K562 (cell line): Measurements from ENCODE around the gene CXCL1. TPM values are rescaled to one million over a fixed set of nuclear protein-coding genes. Genes with fewer than 3 reads are reported as not detected.

Experiments
- HBP1 ChIP-seq: fragments of 450-650 bp; formaldehyde crosslinking; IDR thresholded peaks from 2 replicates; pipeline ENCODE4 v1.4.0; 2022; ENCODE audit warnings: missing genetic modification characterization
- HLTF ChIP-seq: fragments of 450-650 bp; IDR thresholded peaks from 2 replicates; pipeline ENCODE4 v1.6.1; 2016
- HMGN3 ChIP-seq: IDR thresholded peaks from 2 replicates; pipeline ENCODE4 v1.6.1; 2011; ENCODE audit warnings: borderline replicate concordance, low read depth, mild to moderate bottlenecking, mixed read lengths, low read length; ENCODE audit not compliant: insufficient read length; ENCODE audit errors: extremely low read depth
- MAFK ChIP-seq: IDR thresholded peaks from 2 replicates; pipeline ENCODE4 v1.6.1; 2011; ENCODE audit warnings: low read length, improper control_type of control experiment
- NELFE ChIP-seq: IDR thresholded peaks from 2 replicates; pipeline ENCODE4 v1.6.1; 2011; ENCODE audit warnings: mild to moderate bottlenecking; ENCODE audit not compliant: insufficient read depth, insufficient read length
- PHF21A ChIP-seq: fragments of 450-650 bp; IDR thresholded peaks from 2 replicates; pipeline ENCODE4 v1.6.1; 2017; ENCODE audit warnings: low read depth, borderline replicate concordance
- RBFOX2 ChIP-seq: fragments of 200-400 bp; formaldehyde crosslinking; IDR thresholded peaks from 2 replicates; pipeline ENCODE4 v1.6.1; 2017; ENCODE audit warnings: low read depth, mild to moderate bottlenecking, low read length, moderate library complexity
- SMARCB1 ChIP-seq: IDR thresholded peaks from 2 replicates; pipeline ENCODE4 v1.6.1; 2011; ENCODE audit warnings: improper control_type of control experiment, low read depth; ENCODE audit not compliant: insufficient read length
- SMC3 ChIP-seq: conservative IDR thresholded peaks from 2 replicates; pipeline ENCODE4 v1.6.1; 2011; ENCODE audit warnings: low read depth, low read length, improper control_type of control experiment; ENCODE audit not compliant: insufficient read depth
- XRCC4 ChIP-seq: IDR thresholded peaks from one replicate; pipeline ENCODE4 v1.6.1; 2011; ENCODE audit not compliant: insufficient read depth, insufficient read length; ENCODE audit errors: extremely low read depth
- YBX1 ChIP-seq: fragments of 450-650 bp; IDR thresholded peaks from 2 replicates; pipeline ENCODE4 v1.7.1; 2016; ENCODE audit warnings: mild to moderate bottlenecking
- ZBTB11 ChIP-seq, 3 experiments: fragments of 200-800 bp in 1 of 3; fragments of 250-450 bp in 1 of 3; fragments of 450-650 bp in 1 of 3; sonication (Bioruptor Pico) in 1 of 3; sonication (Bioruptor generic) in 1 of 3; formaldehyde crosslinking in 1 of 3; IDR thresholded peaks; 2 replicates each; pipeline versions ENCODE4 v1.6.1 to v1.8.0; 2016 to 2022; ENCODE audit warnings: mild to moderate bottlenecking in 2 of 3, missing genetic modification characterization in 2 of 3, missing compliant biosample characterization in 1 of 3, moderate library complexity in 1 of 3
- ZBTB17 ChIP-seq: fragments of 450-650 bp; formaldehyde crosslinking; IDR thresholded peaks from 2 replicates; pipeline ENCODE4 v1.4.0; 2020; ENCODE audit warnings: mild to moderate bottlenecking
- ZNF197 ChIP-seq: fragments of 200-800 bp; sonication (Bioruptor generic); IDR thresholded peaks from 2 replicates; pipeline ENCODE4 v1.6.1; 2016; ENCODE audit warnings: low read depth, missing genetic modification characterization, missing compliant biosample characterization
- ZNF507 ChIP-seq: conservative IDR thresholded peaks from 2 replicates; pipeline ENCODE4 v1.6.1; 2017; ENCODE audit warnings: missing genetic modification characterization, missing compliant biosample characterization
- polyA plus RNA-seq, 8 experiments: library from polyadenylated mRNA; depleted of rRNA in 4 of 8; stranded (reverse) in 5 of 8; unstranded in 3 of 8; fragments of >200 nt; fragmentation: Nextera tagmentation in 2 of 8; fragmentation: Illumina TruSeq in 1 of 8; extraction: Ambion mirVana in 2 of 8; extraction: Trizol in 1 of 8; gene quantifications; 2 replicates each; pipeline versions ENCODE4 v1.2.1 to v1.2.3, GENCODE V29; 2011 to 2014; ENCODE audit warnings: inconsistent platforms in 1 of 8, missing spikeins in 1 of 8
- total RNA-seq, 7 experiments: library from RNA; depleted of rRNA in 6 of 7; stranded (reverse); fragments of >200 nt in 6 of 7; fragmentation: Illumina TruSeq in 2 of 7; extraction: Trizol in 2 of 7; gene quantifications; 2 replicates each; pipeline versions ENCODE4 v1.2.1 to v1.2.3, GENCODE V29; 2011 to 2021; ENCODE audit warnings: low replicate concordance in 1 of 7
- TF ChIP-seq, protein P1 (sequence below): fragments of 200-800 bp; sonication (Bioruptor generic); IDR thresholded peaks from 2 replicates; pipeline ENCODE4 v1.6.1; 2017; ENCODE audit warnings: missing genetic modification characterization, missing compliant biosample characterization
- TF ChIP-seq, protein P2 (sequence below): fragments of 250-450 bp; sonication (Bioruptor Pico); IDR thresholded peaks from 2 replicates; pipeline ENCODE4 v1.4.0; 2020; ENCODE audit warnings: mild to moderate bottlenecking, moderate library complexity
- TF ChIP-seq, protein P3 (sequence below), 2 experiments: IDR thresholded peaks; 2 replicates each; pipeline ENCODE4 v1.6.1; 2011; ENCODE audit warnings: borderline replicate concordance in 1 of 2, control low read depth in 1 of 2, low read depth in 1 of 2, low read length in 1 of 2, mild to moderate bottlenecking in 1 of 2, mixed read lengths in 1 of 2, moderate library complexity in 1 of 2; ENCODE audit not compliant: insufficient read depth in 1 of 2, insufficient read length in 1 of 2, poor library complexity in 1 of 2, severe bottlenecking in 1 of 2; ENCODE audit errors: extremely low read depth in 1 of 2

Gene CXCL1
- total and polyA plus RNA-seq, 9 of the 15 experiments (the other 6 are each of a cell fraction or from before 2014, with no cell fraction given), result 0.07 to 2.2 (median 0.32) TPM; not detected in 3

DNA sequence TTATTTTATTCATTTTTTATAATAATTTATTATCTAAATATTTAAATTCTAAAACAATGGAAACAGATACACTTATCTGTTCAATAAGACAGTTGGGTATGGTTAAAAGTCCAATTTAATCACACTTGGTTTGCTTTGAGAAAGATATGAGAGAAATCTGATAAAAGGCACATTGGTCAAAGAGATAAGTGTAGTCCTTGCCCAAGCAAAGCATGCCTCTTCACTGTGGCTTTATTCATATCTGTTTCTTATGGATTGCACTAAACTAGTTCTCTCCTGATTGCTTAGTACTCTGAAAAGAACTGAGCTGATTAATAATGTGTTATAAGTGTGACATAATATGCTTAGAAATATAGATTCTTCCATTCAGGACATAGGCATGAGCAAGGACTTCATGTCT lies 39.8 kb downstream of the CXCL1 start (continued):
- TF ChIP-seq XRCC4 (no peak), MAFK (no peak), SMARCB1 (no peak), ZBTB11 (CRISPR knock-in tag; IDR thresholded peaks at IDR 0.05) (no peak), PHF21A (no peak), HLTF (no peak), YBX1 (no peak), ZNF197 (CRISPR knock-in tag) (no peak), HBP1 (CRISPR knock-in tag) (no peak), NELFE (no peak), RBFOX2 (no peak), SMC3 (no peak), HMGN3 (no peak), ZNF507 (no peak), ZBTB17 (CRISPR knock-in tag) (no peak)
- TF ChIP-seq, protein P1, sequence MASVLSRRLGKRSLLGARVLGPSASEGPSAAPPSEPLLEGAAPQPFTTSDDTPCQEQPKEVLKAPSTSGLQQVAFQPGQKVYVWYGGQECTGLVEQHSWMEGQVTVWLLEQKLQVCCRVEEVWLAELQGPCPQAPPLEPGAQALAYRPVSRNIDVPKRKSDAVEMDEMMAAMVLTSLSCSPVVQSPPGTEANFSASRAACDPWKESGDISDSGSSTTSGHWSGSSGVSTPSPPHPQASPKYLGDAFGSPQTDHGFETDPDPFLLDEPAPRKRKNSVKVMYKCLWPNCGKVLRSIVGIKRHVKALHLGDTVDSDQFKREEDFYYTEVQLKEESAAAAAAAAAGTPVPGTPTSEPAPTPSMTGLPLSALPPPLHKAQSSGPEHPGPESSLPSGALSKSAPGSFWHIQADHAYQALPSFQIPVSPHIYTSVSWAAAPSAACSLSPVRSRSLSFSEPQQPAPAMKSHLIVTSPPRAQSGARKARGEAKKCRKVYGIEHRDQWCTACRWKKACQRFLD (CRISPR knock-in tag), result no peak
- TF ChIP-seq, protein P2, sequence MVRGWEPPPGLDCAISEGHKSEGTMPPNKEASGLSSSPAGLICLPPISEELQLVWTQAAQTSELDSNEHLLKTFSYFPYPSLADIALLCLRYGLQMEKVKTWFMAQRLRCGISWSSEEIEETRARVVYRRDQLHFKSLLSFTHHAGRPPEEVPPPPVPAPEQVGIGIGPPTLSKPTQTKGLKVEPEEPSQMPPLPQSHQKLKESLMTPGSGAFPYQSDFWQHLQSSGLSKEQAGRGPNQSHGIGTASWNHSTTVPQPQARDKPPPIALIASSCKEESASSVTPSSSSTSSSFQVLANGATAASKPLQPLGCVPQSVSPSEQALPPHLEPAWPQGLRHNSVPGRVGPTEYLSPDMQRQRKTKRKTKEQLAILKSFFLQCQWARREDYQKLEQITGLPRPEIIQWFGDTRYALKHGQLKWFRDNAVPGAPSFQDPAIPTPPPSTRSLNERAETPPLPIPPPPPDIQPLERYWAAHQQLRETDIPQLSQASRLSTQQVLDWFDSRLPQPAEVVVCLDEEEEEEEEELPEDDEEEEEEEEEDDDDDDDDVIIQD (CRISPR knock-in tag), result no peak
- TF ChIP-seq, protein P3, sequence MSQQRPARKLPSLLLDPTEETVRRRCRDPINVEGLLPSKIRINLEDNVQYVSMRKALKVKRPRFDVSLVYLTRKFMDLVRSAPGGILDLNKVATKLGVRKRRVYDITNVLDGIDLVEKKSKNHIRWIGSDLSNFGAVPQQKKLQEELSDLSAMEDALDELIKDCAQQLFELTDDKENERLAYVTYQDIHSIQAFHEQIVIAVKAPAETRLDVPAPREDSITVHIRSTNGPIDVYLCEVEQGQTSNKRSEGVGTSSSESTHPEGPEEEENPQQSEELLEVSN (IDR thresholded peaks at IDR 0.05; ENCODE audit: borderline replicate concordance in 1 of 2, extremely low read depth in 1 of 2, insufficient read depth in 1 of 2, insufficient read length in 1 of 2, low read depth in 1 of 2, low read length in 1 of 2, poor library complexity in 1 of 2, severe bottlenecking in 1 of 2), result no peak
